ENCODE data around the gene JADE2.

The JADE2 gene

DNA sequence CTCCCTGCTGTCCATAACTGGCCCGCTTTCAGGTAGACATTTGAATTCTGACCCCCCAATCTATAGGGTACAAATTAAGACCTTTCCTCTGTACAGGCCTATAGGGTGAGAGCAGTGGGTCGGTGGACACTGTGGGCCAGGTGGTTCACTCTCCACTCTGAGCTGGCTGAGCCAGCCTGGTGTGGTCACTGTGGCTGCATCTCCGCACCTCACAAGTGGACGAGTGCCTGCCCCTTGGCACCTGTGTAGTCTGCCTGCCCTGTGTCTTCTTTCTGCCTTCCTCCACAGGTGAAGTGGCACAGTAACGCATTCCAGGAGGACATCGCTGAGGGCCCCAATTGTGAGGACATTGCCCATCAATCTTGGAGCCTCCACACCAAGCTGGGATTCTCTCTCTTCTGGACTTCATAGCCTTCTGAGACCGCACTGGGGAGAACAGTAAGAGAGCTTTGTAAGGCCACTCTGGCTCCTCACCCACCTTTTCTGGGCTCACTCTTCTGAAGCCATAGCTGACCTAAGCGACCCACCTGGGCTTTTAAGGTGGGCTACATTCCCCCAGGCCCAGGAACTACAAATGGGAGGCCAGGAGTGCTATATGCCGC, 33.5 kb upstream of the JADE2 start (continued):
- TF ChIP-seq ZNF645 (tag by site-specific recombination; IDR thresholded peaks at IDR 0.05) = no peak
- no peak for TF ChIP-seq ZNF248 (tag by site-specific recombination; IDR thresholded peaks at IDR 0.05)
- TF ChIP-seq, protein P1, sequence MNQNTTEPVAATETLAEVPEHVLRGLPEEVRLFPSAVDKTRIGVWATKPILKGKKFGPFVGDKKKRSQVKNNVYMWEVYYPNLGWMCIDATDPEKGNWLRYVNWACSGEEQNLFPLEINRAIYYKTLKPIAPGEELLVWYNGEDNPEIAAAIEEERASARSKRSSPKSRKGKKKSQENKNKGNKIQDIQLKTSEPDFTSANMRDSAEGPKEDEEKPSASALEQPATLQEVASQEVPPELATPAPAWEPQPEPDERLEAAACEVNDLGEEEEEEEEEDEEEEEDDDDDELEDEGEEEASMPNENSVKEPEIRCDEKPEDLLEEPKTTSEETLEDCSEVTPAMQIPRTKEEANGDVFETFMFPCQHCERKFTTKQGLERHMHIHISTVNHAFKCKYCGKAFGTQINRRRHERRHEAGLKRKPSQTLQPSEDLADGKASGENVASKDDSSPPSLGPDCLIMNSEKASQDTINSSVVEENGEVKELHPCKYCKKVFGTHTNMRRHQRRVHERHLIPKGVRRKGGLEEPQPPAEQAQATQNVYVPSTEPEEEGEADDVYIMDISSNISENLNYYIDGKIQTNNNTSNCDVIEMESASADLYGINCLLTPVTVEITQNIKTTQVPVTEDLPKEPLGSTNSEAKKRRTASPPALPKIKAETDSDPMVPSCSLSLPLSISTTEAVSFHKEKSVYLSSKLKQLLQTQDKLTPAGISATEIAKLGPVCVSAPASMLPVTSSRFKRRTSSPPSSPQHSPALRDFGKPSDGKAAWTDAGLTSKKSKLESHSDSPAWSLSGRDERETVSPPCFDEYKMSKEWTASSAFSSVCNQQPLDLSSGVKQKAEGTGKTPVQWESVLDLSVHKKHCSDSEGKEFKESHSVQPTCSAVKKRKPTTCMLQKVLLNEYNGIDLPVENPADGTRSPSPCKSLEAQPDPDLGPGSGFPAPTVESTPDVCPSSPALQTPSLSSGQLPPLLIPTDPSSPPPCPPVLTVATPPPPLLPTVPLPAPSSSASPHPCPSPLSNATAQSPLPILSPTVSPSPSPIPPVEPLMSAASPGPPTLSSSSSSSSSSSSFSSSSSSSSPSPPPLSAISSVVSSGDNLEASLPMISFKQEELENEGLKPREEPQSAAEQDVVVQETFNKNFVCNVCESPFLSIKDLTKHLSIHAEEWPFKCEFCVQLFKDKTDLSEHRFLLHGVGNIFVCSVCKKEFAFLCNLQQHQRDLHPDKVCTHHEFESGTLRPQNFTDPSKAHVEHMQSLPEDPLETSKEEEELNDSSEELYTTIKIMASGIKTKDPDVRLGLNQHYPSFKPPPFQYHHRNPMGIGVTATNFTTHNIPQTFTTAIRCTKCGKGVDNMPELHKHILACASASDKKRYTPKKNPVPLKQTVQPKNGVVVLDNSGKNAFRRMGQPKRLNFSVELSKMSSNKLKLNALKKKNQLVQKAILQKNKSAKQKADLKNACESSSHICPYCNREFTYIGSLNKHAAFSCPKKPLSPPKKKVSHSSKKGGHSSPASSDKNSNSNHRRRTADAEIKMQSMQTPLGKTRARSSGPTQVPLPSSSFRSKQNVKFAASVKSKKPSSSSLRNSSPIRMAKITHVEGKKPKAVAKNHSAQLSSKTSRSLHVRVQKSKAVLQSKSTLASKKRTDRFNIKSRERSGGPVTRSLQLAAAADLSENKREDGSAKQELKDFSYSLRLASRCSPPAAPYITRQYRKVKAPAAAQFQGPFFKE (tag by site-specific recombination; IDR thresholded peaks at IDR 0.05; ENCODE audit: borderline replicate concordance) = no peak
- no peak for TF ChIP-seq YY2 (tag by site-specific recombination; IDR thresholded peaks at IDR 0.05)
- no peak for TF ChIP-seq ZNF280C (tag by site-specific recombination; IDR thresholded peaks at IDR 0.05)
- TF ChIP-seq MEIS1 (CRISPR knock-in tag; IDR thresholded peaks at IDR 0.05; ENCODE audit: borderline replicate concordance) = no peak
- no peak for TF ChIP-seq ZNF24 (tag by site-specific recombination; IDR thresholded peaks at IDR 0.05)
- TF ChIP-seq ZNF623 (tag by site-specific recombination; IDR thresholded peaks at IDR 0.05) = no peak
- no peak for TF ChIP-seq ZNF707 (tag by site-specific recombination; IDR thresholded peaks at IDR 0.05)

GRCh38 chr5:134492568-134492967, 32.9 kb upstream of the JADE2 start:
- POLR2A ChIA-PET = no interaction called here
- no peak overlapping the region for H3K4me3 ChIP-seq (ENCODE audit: low read depth, low read length)
- CTCF ChIA-PET = no interaction called here
- TF ChIP-seq, protein P2, sequence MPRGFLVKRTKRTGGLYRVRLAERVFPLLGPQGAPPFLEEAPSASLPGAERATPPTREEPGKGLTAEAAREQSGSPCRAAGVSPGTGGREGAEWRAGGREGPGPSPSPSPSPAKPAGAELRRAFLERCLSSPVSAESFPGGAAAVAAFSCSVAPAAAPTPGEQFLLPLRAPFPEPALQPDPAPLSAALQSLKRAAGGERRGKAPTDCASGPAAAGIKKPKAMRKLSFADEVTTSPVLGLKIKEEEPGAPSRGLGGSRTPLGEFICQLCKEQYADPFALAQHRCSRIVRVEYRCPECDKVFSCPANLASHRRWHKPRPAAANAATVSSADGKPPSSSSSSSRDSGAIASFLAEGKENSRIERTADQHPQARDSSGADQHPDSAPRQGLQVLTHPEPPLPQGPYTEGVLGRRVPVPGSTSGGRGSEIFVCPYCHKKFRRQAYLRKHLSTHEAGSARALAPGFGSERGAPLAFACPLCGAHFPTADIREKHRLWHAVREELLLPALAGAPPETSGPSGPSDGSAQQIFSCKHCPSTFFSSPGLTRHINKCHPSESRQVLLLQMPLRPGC (tag by site-specific recombination; IDR thresholded peaks at IDR 0.05) = no peak
- TF ChIP-seq, protein P3, sequence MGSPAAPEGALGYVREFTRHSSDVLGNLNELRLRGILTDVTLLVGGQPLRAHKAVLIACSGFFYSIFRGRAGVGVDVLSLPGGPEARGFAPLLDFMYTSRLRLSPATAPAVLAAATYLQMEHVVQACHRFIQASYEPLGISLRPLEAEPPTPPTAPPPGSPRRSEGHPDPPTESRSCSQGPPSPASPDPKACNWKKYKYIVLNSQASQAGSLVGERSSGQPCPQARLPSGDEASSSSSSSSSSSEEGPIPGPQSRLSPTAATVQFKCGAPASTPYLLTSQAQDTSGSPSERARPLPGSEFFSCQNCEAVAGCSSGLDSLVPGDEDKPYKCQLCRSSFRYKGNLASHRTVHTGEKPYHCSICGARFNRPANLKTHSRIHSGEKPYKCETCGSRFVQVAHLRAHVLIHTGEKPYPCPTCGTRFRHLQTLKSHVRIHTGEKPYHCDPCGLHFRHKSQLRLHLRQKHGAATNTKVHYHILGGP (tag by site-specific recombination; IDR thresholded peaks at IDR 0.05) = no peak
- TF ChIP-seq ZNF549 (tag by site-specific recombination; IDR thresholded peaks at IDR 0.05) (no peak), ZNF138 (tag by site-specific recombination; IDR thresholded peaks at IDR 0.05; ENCODE audit: borderline replicate concordance) (no peak), SETDB1 (IDR thresholded peaks at IDR 0.05; ENCODE audit: insufficient read length, low read length) (no peak), BCL11A (tag by site-specific recombination; IDR thresholded peaks at IDR 0.05; ENCODE audit: low read depth) (no peak), ZSCAN30 (tag by site-specific recombination; IDR thresholded peaks at IDR 0.05) (no peak), ZNF624 (tag by site-specific recombination; IDR thresholded peaks at IDR 0.05) (no peak), KLF9 (tag by site-specific recombination; IDR thresholded peaks at IDR 0.05; ENCODE audit: low read depth) (no peak), ZNF132 (tag by site-specific recombination; IDR thresholded peaks at IDR 0.05; ENCODE audit: borderline replicate concordance) (no peak), ZBTB17 (tag by site-specific recombination; IDR thresholded peaks at IDR 0.05) (no peak), ZXDB (tag by site-specific recombination; IDR thresholded peaks at IDR 0.05) (no peak), ZSCAN23 (tag by site-specific recombination; IDR thresholded peaks at IDR 0.05) (no peak)
- TF ChIP-seq, protein P4, sequence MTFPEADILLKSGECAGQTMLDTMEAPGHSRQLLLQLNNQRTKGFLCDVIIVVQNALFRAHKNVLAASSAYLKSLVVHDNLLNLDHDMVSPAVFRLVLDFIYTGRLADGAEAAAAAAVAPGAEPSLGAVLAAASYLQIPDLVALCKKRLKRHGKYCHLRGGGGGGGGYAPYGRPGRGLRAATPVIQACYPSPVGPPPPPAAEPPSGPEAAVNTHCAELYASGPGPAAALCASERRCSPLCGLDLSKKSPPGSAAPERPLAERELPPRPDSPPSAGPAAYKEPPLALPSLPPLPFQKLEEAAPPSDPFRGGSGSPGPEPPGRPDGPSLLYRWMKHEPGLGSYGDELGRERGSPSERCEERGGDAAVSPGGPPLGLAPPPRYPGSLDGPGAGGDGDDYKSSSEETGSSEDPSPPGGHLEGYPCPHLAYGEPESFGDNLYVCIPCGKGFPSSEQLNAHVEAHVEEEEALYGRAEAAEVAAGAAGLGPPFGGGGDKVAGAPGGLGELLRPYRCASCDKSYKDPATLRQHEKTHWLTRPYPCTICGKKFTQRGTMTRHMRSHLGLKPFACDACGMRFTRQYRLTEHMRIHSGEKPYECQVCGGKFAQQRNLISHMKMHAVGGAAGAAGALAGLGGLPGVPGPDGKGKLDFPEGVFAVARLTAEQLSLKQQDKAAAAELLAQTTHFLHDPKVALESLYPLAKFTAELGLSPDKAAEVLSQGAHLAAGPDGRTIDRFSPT (tag by site-specific recombination; IDR thresholded peaks at IDR 0.05) = no peak

More at GRCh38 chr5:134492568-134492967, 32.9 kb upstream of the JADE2 start:
- Histone ChIP-seq H3K9me3 (ENCODE audit: control insufficient read depth, insufficient read depth, low read depth, low read length) (no peaks in the 10 kb centered on the region), H3K36me3 (ENCODE audit: control insufficient read depth in 2 of 2, insufficient read depth in 1 of 2, low read length in 2 of 2) (no peaks in the 10 kb centered on the region), H3K27ac (ENCODE audit: extremely low read depth, low read depth, low read length) (no peak overlapping the region), H3K4me1 (ENCODE audit: control insufficient read depth, insufficient read depth, low read length) (no peaks in the 10 kb centered on the region)
